Measurements from ENCODE around the gene MAP1A. TPM values are rescaled to one million over a fixed set of nuclear protein-coding genes. Genes with fewer than 3 reads are reported as not detected.

Gene MAP1A
- polyA plus RNA-seq, 1 donor from 2014 or later = 3.4 TPM

DNA sequence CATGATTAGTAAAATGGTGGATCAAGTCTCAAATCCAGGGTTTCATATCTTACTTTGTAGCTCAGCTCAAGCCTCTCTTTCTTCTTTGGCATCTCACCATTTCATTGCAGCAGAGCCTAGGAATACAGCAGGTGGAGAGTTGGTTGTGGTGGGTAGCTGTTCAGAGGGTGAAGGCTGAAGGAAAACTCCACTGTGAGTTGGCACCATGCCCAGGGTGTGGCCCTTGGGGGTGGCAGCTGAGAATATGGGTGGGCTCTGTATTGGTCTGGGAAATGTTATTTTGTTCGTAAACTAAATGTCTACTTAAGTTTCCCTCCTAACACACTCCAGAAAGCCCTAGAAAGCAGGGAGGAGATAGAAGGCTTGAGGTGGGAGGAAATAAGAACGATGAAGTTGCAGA is 1.7 kb upstream of the MAP1A start:
- no peak overlapping the region for H3K4me2 ChIP-seq (ENCODE audit: low read length)
- peaks cover 9% of the 10 kb centered on the region for H3F3A ChIP-seq (ENCODE audit: insufficient read depth, low read length, poor library complexity, severe bottlenecking)
- H3K9ac ChIP-seq (ENCODE audit: low read length) = no peak overlapping the region
- no peaks in the 10 kb centered on the region for H3K27me3 ChIP-seq (ENCODE audit: insufficient read depth, low read depth, low read length)
- no peak for TF ChIP-seq TAF1 (IDR thresholded peaks at IDR 0.05; ENCODE audit: low read depth)
- peak overlapping the region; percentile 89 for H3K4me3 ChIP-seq (ENCODE audit: low read length)
- no peak overlapping the region for H3K27ac ChIP-seq (ENCODE audit: low read length)
- H3K79me2 ChIP-seq (replicated peaks; ENCODE audit: insufficient read depth, low read length) = peaks cover 56% of the 10 kb centered on the region
- no peaks in the 10 kb centered on the region for H4K20me1 ChIP-seq (ENCODE audit: insufficient read depth)
- no peak overlapping the region for H2AFZ ChIP-seq (ENCODE audit: low read depth, low read length)
- peaks cover 3% of the 10 kb centered on the region for H3K36me3 ChIP-seq (ENCODE audit: insufficient read depth, low read length)
- no peaks in the 10 kb centered on the region for H3K9me3 ChIP-seq (ENCODE audit: low read length)
- H3K9me2 ChIP-seq (ENCODE audit: insufficient read depth, low read length) = no peaks in the 10 kb centered on the region

DNA sequence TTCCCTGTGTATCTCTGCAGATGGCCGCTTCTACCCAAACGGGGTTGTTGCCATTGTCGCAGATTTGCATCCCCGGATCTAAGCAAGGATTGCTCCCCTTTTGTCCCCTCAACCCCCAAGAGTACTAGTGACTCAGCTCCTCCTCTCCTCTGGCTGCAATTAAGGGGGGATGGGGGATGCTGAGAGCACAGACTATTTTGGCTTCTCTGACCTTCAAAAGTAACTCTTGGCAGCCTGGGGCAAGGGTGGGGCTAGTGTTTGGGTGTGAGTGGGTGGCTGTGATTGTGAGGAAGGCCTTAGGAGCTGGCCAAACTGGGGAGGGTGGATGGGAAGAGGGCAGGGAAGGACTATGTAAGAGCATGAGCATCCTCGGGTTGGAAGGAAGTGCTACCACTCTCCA is 1.2 kb upstream of the MAP1A start:
- H3K27ac ChIP-seq (ENCODE audit: low read length) = peak overlapping the region; percentile 83

More for the DNA sequence above, 1.2 kb upstream of the MAP1A start:
- H3K4me2 ChIP-seq (ENCODE audit: low read length) = peak overlapping the region; percentile 99
- H3K4me3 ChIP-seq (ENCODE audit: low read length) = peak overlapping the region; percentile 89
- TF ChIP-seq EP300 (conservative IDR thresholded peaks at IDR 0.05; ENCODE audit: poor library complexity, severe bottlenecking) = no peak
- TF ChIP-seq, protein P1, sequence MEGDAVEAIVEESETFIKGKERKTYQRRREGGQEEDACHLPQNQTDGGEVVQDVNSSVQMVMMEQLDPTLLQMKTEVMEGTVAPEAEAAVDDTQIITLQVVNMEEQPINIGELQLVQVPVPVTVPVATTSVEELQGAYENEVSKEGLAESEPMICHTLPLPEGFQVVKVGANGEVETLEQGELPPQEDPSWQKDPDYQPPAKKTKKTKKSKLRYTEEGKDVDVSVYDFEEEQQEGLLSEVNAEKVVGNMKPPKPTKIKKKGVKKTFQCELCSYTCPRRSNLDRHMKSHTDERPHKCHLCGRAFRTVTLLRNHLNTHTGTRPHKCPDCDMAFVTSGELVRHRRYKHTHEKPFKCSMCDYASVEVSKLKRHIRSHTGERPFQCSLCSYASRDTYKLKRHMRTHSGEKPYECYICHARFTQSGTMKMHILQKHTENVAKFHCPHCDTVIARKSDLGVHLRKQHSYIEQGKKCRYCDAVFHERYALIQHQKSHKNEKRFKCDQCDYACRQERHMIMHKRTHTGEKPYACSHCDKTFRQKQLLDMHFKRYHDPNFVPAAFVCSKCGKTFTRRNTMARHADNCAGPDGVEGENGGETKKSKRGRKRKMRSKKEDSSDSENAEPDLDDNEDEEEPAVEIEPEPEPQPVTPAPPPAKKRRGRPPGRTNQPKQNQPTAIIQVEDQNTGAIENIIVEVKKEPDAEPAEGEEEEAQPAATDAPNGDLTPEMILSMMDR (IDR thresholded peaks at IDR 0.05; ENCODE audit: poor library complexity, severe bottlenecking) = no peak
- TF ChIP-seq MXI1 (conservative IDR thresholded peaks at IDR 0.05; ENCODE audit: poor library complexity, severe bottlenecking) = no peak
- TF ChIP-seq POLR2AphosphoS5 (IDR thresholded peaks at IDR 0.05) = no peak
- TF ChIP-seq SMC3 (conservative IDR thresholded peaks at IDR 0.05; ENCODE audit: poor library complexity) = no peak
- no peak for TF ChIP-seq RAD21 (conservative IDR thresholded peaks at IDR 0.05)
- TF ChIP-seq TAF1 (IDR thresholded peaks at IDR 0.05; ENCODE audit: low read depth) = no peak
- TF ChIP-seq, protein P2, sequence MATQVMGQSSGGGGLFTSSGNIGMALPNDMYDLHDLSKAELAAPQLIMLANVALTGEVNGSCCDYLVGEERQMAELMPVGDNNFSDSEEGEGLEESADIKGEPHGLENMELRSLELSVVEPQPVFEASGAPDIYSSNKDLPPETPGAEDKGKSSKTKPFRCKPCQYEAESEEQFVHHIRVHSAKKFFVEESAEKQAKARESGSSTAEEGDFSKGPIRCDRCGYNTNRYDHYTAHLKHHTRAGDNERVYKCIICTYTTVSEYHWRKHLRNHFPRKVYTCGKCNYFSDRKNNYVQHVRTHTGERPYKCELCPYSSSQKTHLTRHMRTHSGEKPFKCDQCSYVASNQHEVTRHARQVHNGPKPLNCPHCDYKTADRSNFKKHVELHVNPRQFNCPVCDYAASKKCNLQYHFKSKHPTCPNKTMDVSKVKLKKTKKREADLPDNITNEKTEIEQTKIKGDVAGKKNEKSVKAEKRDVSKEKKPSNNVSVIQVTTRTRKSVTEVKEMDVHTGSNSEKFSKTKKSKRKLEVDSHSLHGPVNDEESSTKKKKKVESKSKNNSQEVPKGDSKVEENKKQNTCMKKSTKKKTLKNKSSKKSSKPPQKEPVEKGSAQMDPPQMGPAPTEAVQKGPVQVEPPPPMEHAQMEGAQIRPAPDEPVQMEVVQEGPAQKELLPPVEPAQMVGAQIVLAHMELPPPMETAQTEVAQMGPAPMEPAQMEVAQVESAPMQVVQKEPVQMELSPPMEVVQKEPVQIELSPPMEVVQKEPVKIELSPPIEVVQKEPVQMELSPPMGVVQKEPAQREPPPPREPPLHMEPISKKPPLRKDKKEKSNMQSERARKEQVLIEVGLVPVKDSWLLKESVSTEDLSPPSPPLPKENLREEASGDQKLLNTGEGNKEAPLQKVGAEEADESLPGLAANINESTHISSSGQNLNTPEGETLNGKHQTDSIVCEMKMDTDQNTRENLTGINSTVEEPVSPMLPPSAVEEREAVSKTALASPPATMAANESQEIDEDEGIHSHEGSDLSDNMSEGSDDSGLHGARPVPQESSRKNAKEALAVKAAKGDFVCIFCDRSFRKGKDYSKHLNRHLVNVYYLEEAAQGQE (IDR thresholded peaks at IDR 0.05; ENCODE audit: borderline replicate concordance) = no peak
- no peak for TF ChIP-seq EZH2 (IDR thresholded peaks at IDR 0.05; ENCODE audit: borderline replicate concordance, insufficient read depth, low read length, poor library complexity, severe bottlenecking)
- H4K20me1 ChIP-seq (ENCODE audit: insufficient read depth) = no peaks in the 10 kb centered on the region
- peaks cover 56% of the 10 kb centered on the region for H3K79me2 ChIP-seq (replicated peaks; ENCODE audit: insufficient read depth, low read length)
- no peak overlapping the region for H2AFZ ChIP-seq (ENCODE audit: low read depth, low read length)
- peaks cover 9% of the 10 kb centered on the region for H3F3A ChIP-seq (ENCODE audit: insufficient read depth, low read length, poor library complexity, severe bottlenecking)
- H3K9ac ChIP-seq (ENCODE audit: low read length) = no peak overlapping the region
- H3K27me3 ChIP-seq (ENCODE audit: insufficient read depth, low read depth, low read length) = no peaks in the 10 kb centered on the region
- no peaks in the 10 kb centered on the region for H3K9me2 ChIP-seq (ENCODE audit: insufficient read depth, low read length)
- H3K36me3 ChIP-seq (ENCODE audit: insufficient read depth, low read length) = peaks cover 4% of the 10 kb centered on the region
- H3K9me3 ChIP-seq (ENCODE audit: low read length) = no peaks in the 10 kb centered on the region

Data from neural cell (in vitro differentiated cells).